GM12878 (cell line): ENCODE data around the gene EPS8. TPM values are rescaled to one million over a fixed set of nuclear protein-coding genes. Genes with fewer than 3 reads are reported as not detected.

ENCODE experiments used
- ATAC-seq: fragments of 200-7000 bp; cut with Tn5 transposase; 3 replicates; pipeline ENCODE4 v1.9.1; 2020; ENCODE audit warnings: mild to moderate bottlenecking, moderate library complexity
- BruUV-seq: library from RNA; stranded (reverse); fragments of 400-500 nt; replicated peaks from 2 replicates; lab custom pipeline; 2021; lab: Mats Ljungman, UMichigan
- CTCF ChIA-PET: fragments of 300-600 bp; sonication (Branson Sonifier 250); formaldehyde crosslinking; extraction: SDS; loops from one replicate; lab custom pipeline; 2021; ENCODE audit warnings: inconsistent platforms; lab: Yijun Ruan, JAX
- POLR2A ChIA-PET: fragments of 350-600 bp; formaldehyde crosslinking; extraction: SDS; loops from one replicate; lab custom pipeline; 2021; ENCODE audit warnings: inconsistent platforms; lab: Charles Lee
- RAD21 ChIA-PET: fragments of 300-600 bp; sonication (Branson Sonifier 250); formaldehyde crosslinking; loops from one replicate; lab custom pipeline; 2023; ENCODE audit warnings: antibody characterized with exemption; ENCODE audit not compliant: unreplicated experiment; lab: Charles Lee
- SMC1A ChIA-PET: fragments of 300-600 bp; sonication (Branson Sonifier 250); formaldehyde crosslinking; loops from one replicate; lab custom pipeline; 2023; ENCODE audit not compliant: unreplicated experiment, uncharacterized antibody; lab: Charles Lee
- DNase-seq: peaks from one replicate; pipeline ENCODE4 v3.0.0-alpha.2; 2011; ENCODE audit warnings: low read depth, low spot score
- FAIRE-seq: peaks from 3 replicates; lab custom pipeline; 2011; peaks lifted over from hg19 to GRCh38; lab: Jason Lieb, UNC
- H2AFZ ChIP-seq: 2 replicates; pipeline ENCODE4 v1.6.0; 2011; ENCODE audit warnings: low read depth, low read length, control low read depth; ENCODE audit not compliant: control insufficient read depth
- H3K27ac ChIP-seq: 2 replicates; pipeline ENCODE4 v1.5.1; 2011; ENCODE audit warnings: control low read depth; ENCODE audit not compliant: control insufficient read depth, insufficient read depth
- H3K27me3 ChIP-seq, 2 experiments: replicated peaks in 1 of 2; 2 replicates each; pipeline versions ENCODE4 v1.6.0 to v1.6.1; 2011; ENCODE audit warnings: low read length in 1 of 2; ENCODE audit not compliant: control insufficient read depth in 2 of 2, insufficient read depth in 2 of 2
- H3K36me3 ChIP-seq, 2 experiments: 2 replicates each; pipeline ENCODE4 v1.5.1; 2011; ENCODE audit warnings: low read length in 1 of 2; ENCODE audit not compliant: control insufficient read depth in 2 of 2, insufficient read depth in 2 of 2
- H3K4me1 ChIP-seq: 2 replicates; pipeline ENCODE4 v1.6.1; 2011; ENCODE audit warnings: mild to moderate bottlenecking, low read length, moderate library complexity, mixed read lengths; ENCODE audit not compliant: control insufficient read depth, insufficient read depth
- H3K4me2 ChIP-seq: 2 replicates; pipeline ENCODE4 v1.6.0; 2011; ENCODE audit warnings: control low read depth; ENCODE audit not compliant: control insufficient read depth, insufficient read depth
- H3K4me3 ChIP-seq: fragments of 200-600 bp; sonication (generic); 2 replicates; pipeline ENCODE4 v1.5.1; 2016
- H3K79me2 ChIP-seq: 2 replicates; pipeline ENCODE4 v1.6.0; 2011; ENCODE audit warnings: low read length; ENCODE audit not compliant: control insufficient read depth, insufficient read depth
- H3K9ac ChIP-seq: 2 replicates; pipeline ENCODE4 v1.8.0; 2011; ENCODE audit warnings: low read length, control low read depth, mixed read lengths; ENCODE audit not compliant: control insufficient read depth, insufficient read depth
- H3K9me3 ChIP-seq: replicated peaks from 3 replicates; pipeline ENCODE4 v1.5.1; 2011; ENCODE audit warnings: mild to moderate bottlenecking, low read length; ENCODE audit not compliant: control insufficient read depth, insufficient read depth
- H4K20me1 ChIP-seq: 2 replicates; pipeline ENCODE4 v1.6.0; 2011; ENCODE audit not compliant: control insufficient read depth, insufficient read depth
- BRCA1 ChIP-seq: IDR thresholded peaks from 2 replicates; pipeline ENCODE4 v1.6.1; 2011; ENCODE audit warnings: low read depth, low read length, improper control_type of control experiment
- CBX5 ChIP-seq: sonication (generic); IDR thresholded peaks from 2 replicates; pipeline ENCODE4 v1.6.1; 2016; ENCODE audit warnings: low read depth, moderate library complexity, mild to moderate bottlenecking, inconsistent platforms
- CREM ChIP-seq: IDR thresholded peaks from 2 replicates; pipeline ENCODE4 v1.6.1; 2014; ENCODE audit warnings: antibody characterized with exemption, low read depth
- DPF2 ChIP-seq: fragments of 450-650 bp; IDR thresholded peaks from 2 replicates; pipeline ENCODE4 v1.6.1; 2017; ENCODE audit warnings: mild to moderate bottlenecking
- IRF3 ChIP-seq: fragments of 450-650 bp; IDR thresholded peaks from 2 replicates; pipeline ENCODE4 v1.6.1; 2014; ENCODE audit warnings: mild to moderate bottlenecking
- IRF5 ChIP-seq: fragments of 450-650 bp; IDR thresholded peaks from 2 replicates; pipeline ENCODE4 v1.6.1; 2017; ENCODE audit warnings: borderline replicate concordance
- RAD21 ChIP-seq: IDR thresholded peaks from 2 replicates; pipeline ENCODE4 v1.6.1; 2011; ENCODE audit warnings: mild to moderate bottlenecking, low read depth, low read length, moderate library complexity; ENCODE audit not compliant: insufficient read depth
- REST ChIP-seq: IDR thresholded peaks from 2 replicates; pipeline ENCODE4 v1.6.1; 2012; ENCODE audit warnings: mild to moderate bottlenecking, low read depth, low read length
- RFX5 ChIP-seq: IDR thresholded peaks from 2 replicates; pipeline ENCODE4 v1.6.1; 2011; ENCODE audit warnings: low read depth, low read length, improper control_type of control experiment
- SMC3 ChIP-seq: IDR thresholded peaks from 2 replicates; pipeline ENCODE4 v1.6.1; 2011; ENCODE audit warnings: low read length, improper control_type of control experiment, borderline replicate concordance
- SPI1 ChIP-seq: IDR thresholded peaks from 2 replicates; pipeline ENCODE4 v1.6.1; 2011; ENCODE audit warnings: low read depth, mild to moderate bottlenecking, low read length, moderate library complexity, borderline replicate concordance; ENCODE audit not compliant: insufficient read depth
- YY1 ChIP-seq: IDR thresholded peaks from 2 replicates; pipeline ENCODE4 v1.6.1; 2011; ENCODE audit warnings: low read depth, mild to moderate bottlenecking, low read length
- ZNF622 ChIP-seq: fragments of 450-650 bp; IDR thresholded peaks from 2 replicates; pipeline ENCODE4 v1.6.1; 2017; ENCODE audit warnings: mild to moderate bottlenecking, inconsistent platforms
- WGBS: methylation state at CpG from one replicate; pipeline ENCODE4 v1.1.6; 2016; ENCODE audit warnings: low lambda C conversion rate; ENCODE audit not compliant: insufficient replicate concordance, insufficient coverage; ENCODE audit errors: missing lambda C conversion rate; 5-methylcytosine and 5-hydroxymethylcytosine counted together
- in situ Hi-C: fragments of 300-500 bp; cut with MboI; formaldehyde crosslinking; loops from 9 replicates; pipeline ENCODE4 v1.14.3; 2018; ENCODE audit warnings: mixed read lengths
- intact Hi-C: fragments of 100-400 bp; cut with micrococcal nuclease; formaldehyde crosslinking; loops from one replicate; pipeline ENCODE4 v1.14.2; 2022; ENCODE audit not compliant: unreplicated experiment
- polyA plus RNA-seq, 11 experiments: library from polyadenylated mRNA; depleted of rRNA in 4 of 11; unstranded in 6 of 11; stranded (reverse) in 5 of 11; fragments of >200 nt; fragmentation: Nextera tagmentation in 4 of 11; fragmentation: Illumina TruSeq in 1 of 11; extraction: Ambion mirVana in 4 of 11; extraction: Trizol in 1 of 11; gene quantifications; 1 replicate in 1 of 11; 2 replicates in 10 of 11; pipeline versions ENCODE4 v1.2.1 to v1.2.3, GENCODE V29; 2011 to 2016; ENCODE audit warnings: inconsistent platforms in 2 of 11, missing spikeins in 2 of 11, low read depth in 1 of 11
- total RNA-seq, 4 experiments: library from RNA; depleted of rRNA in 3 of 4; stranded (reverse); fragments of >200 nt in 3 of 4; fragmentation: Illumina TruSeq in 1 of 4; extraction: Trizol in 1 of 4; gene quantifications; 2 replicates each; pipeline versions ENCODE4 v1.2.1 to v1.2.3, GENCODE V29; 2013 to 2021

Gene EPS8
- total and polyA plus RNA-seq, 10 of the 15 experiments (the other 5 are each of a cell fraction or from before 2014, with no cell fraction given), result 1.3 to 127 (median 3.4) TPM

GRCh38 chr12:15801770-15802744 lies 12.9 kb upstream of the EPS8 start:
- RAD21 ChIA-PET, result interaction anchor here (0.5 kb wide), 1 partner anchor 175 kb away, joined by 4 read pairs; no protein-coding TSS in a partner anchor
- Histone ChIP-seq H3K4me2 (no peak overlapping the region), H3K27ac (no peak overlapping the region), H3K4me3 (no peak overlapping the region), H4K20me1 (no peaks in the 10 kb centered on the region), H2AFZ (no peak overlapping the region), H3K36me3 (no peaks in the 10 kb centered on the region), H3K27me3 (no peaks in the 10 kb centered on the region; a peak in 1 of 4 replicates), H3K79me2 (no peaks in the 10 kb centered on the region), H3K4me1 (no peaks in the 10 kb centered on the region), H3K9ac (no peak overlapping the region), H3K9me3 (no peaks in the 10 kb centered on the region)
- FAIRE-seq (no peak), ATAC-seq (peak; percentile 42), DNase-seq (no peak)
- intact Hi-C loops (no loop called here), in situ Hi-C loops (no loop called here)
- BruUV-seq, result no TSS peak
- CTCF ChIA-PET, result interaction anchor here (0.6 to 1.7 kb wide), 2 partner anchors 46 to 615 kb away, joined by 3 to 4 read pairs; no protein-coding TSS in a partner anchor
- TF ChIP-seq RFX5 (no peak), YY1 (no peak), IRF3 (no peak), CBX5 (no peak), REST (no peak), DPF2 (no peak), IRF5 (no peak), RAD21 (no peak), SMC3 (no peak), SPI1 (no peak), ZNF622 (no peak), CREM (no peak), BRCA1 (no peak)
- POLR2A ChIA-PET, result no interaction called here
- WGBS, result 71% methylated on average over 6 of the region's 6 CpGs
- SMC1A ChIA-PET, result interaction anchor here (0.6 kb wide), 1 partner anchor 11 kb away, joined by 3 read pairs; no protein-coding TSS in a partner anchor
